Type B pancreatic cell (in vitro differentiated cells): ENCODE results near the gene GRHPR. TPM values are rescaled to one million over a fixed set of nuclear protein-coding genes. Genes with fewer than 3 reads are reported as not detected.

Source experiments
- DNase-seq: peaks from one replicate; pipeline ENCODE4 v3.0.0; 2021; ENCODE audit warnings: mixed read lengths; ENCODE audit not compliant: unreplicated experiment; ENCODE audit errors: extremely low spot score
- H3K27ac Mint-ChIP-seq: 2 replicates; pipeline ENCODE4 v1.8.0; 2021; ENCODE audit warnings: mild to moderate bottlenecking, mixed read lengths
- H3K27me3 Mint-ChIP-seq: 2 replicates; pipeline ENCODE4 v1.8.0; 2021; ENCODE audit warnings: mixed read lengths
- H3K36me3 Mint-ChIP-seq: 2 replicates; pipeline ENCODE4 v1.8.0; 2021; ENCODE audit warnings: mixed read lengths
- H3K4me1 Mint-ChIP-seq: one replicate; pipeline ENCODE4 v1.8.0; 2021; ENCODE audit warnings: mixed read lengths; ENCODE audit not compliant: unreplicated experiment
- H3K4me3 Mint-ChIP-seq: 2 replicates; pipeline ENCODE4 v1.8.0; 2021; ENCODE audit warnings: mild to moderate bottlenecking, mixed read lengths
- H3K9me3 Mint-ChIP-seq: 2 replicates; pipeline ENCODE4 v1.8.0; 2021; ENCODE audit warnings: mixed read lengths
- CTCF ChIP-seq: fragments of 200-600 bp; sonication (generic); conservative IDR thresholded peaks from 2 replicates; pipeline ENCODE4 v1.5.0; 2021; ENCODE audit warnings: antibody characterized with exemption, mild to moderate bottlenecking
- total RNA-seq: library from RNA; stranded (reverse); gene quantifications from 2 replicates; pipeline ENCODE4 v1.2.1, GENCODE V29; 2021; ENCODE audit warnings: low replicate concordance

GRHPR gene
- total RNA-seq, 1 donor from 2014 or later = 109 TPM

- no peak for TF ChIP-seq CTCF
- Mint-ChIP-seq H3K27ac (no peak overlapping the region), H3K27me3 (no peaks in the 10 kb centered on the region), H3K9me3 (no peaks in the 10 kb centered on the region), H3K36me3 (peaks cover 10% of the 10 kb centered on the region), H3K4me1 (peaks cover 13% of the 10 kb centered on the region), H3K4me3 (no peak overlapping the region)
- no peak for DNase-seq
Measured at GRCh38 chr9:37445832-37446231, 23.3 kb downstream of the GRHPR start.

- no peaks in the 10 kb centered on the region for H3K9me3 Mint-ChIP-seq
- peaks cover 10% of the 10 kb centered on the region for H3K36me3 Mint-ChIP-seq
- no peak for DNase-seq
- TF ChIP-seq CTCF = no peak
- H3K4me1 Mint-ChIP-seq = peaks cover 13% of the 10 kb centered on the region
- no peak overlapping the region for H3K27ac Mint-ChIP-seq
- no peak overlapping the region for H3K4me3 Mint-ChIP-seq
- H3K27me3 Mint-ChIP-seq = no peaks in the 10 kb centered on the region
Measured at GRCh38 chr9:37446401-37446800, 23.9 kb downstream of the GRHPR start.

- TF ChIP-seq CTCF = no peak
- peaks cover 10% of the 10 kb centered on the region for H3K36me3 Mint-ChIP-seq
- H3K27ac Mint-ChIP-seq = no peak overlapping the region
- DNase-seq = no peak
- peaks cover 14% of the 10 kb centered on the region for H3K4me1 Mint-ChIP-seq
- no peak overlapping the region for H3K4me3 Mint-ChIP-seq
- no peaks in the 10 kb centered on the region for H3K27me3 Mint-ChIP-seq
- H3K9me3 Mint-ChIP-seq = no peaks in the 10 kb centered on the region
Measured at GRCh38 chr9:37447111-37447510, 24.6 kb downstream of the GRHPR start.

GRCh38 chr9:37449862-37450632, 27.6 kb downstream of the GRHPR start:
- Mint-ChIP-seq H3K27me3 (no peaks in the 10 kb centered on the region), H3K36me3 (peaks cover 20% of the 10 kb centered on the region), H3K27ac (no peak overlapping the region), H3K9me3 (no peaks in the 10 kb centered on the region), H3K4me1 (peaks cover 24% of the 10 kb centered on the region), H3K4me3 (no peak overlapping the region)
- no peak for TF ChIP-seq CTCF
- no peak for DNase-seq

- H3K36me3 Mint-ChIP-seq = peaks cover 24% of the 10 kb centered on the region
- no peak for TF ChIP-seq CTCF
- H3K4me1 Mint-ChIP-seq = peaks cover 20% of the 10 kb centered on the region
- H3K9me3 Mint-ChIP-seq = no peaks in the 10 kb centered on the region
- H3K27me3 Mint-ChIP-seq = no peaks in the 10 kb centered on the region
- H3K27ac Mint-ChIP-seq = no peak overlapping the region
- no peak for DNase-seq
- H3K4me3 Mint-ChIP-seq = no peak overlapping the region
Measured at GRCh38 chr9:37451628-37452027, 29.1 kb downstream of the GRHPR start.
